T-helper 1 cell (primary cell): ENCODE measurements around the gene CCDC78.

Experiments used
- DNase-seq, 5 donors: peaks; one replicate each; pipeline ENCODE4 v3.0.0-alpha.2; 2012 to 2020
- total RNA-seq, 4 donors: gene quantifications; one replicate each; lab custom pipeline; 2026; lab: John Stamatoyannopoulos, UW

Gene CCDC78
- total RNA-seq, result 1.9 to 5.2 (median 2.8) reads per million in 4 donors

- DNase-seq, result peak; percentile 35 to 60 (median 48)
Observed at GRCh38 chr16:726438-727290, at the start of gene CCDC78, which contains the start of gene HAGHL. Gene CCDC78 (minus strand): TSS chr16:726443. CDS start chr16:726367, 76 bp downstream. Gene HAGHL (plus strand): TSS chr16:727106. CDS start chr16:727510, 404 bp downstream.

- DNase-seq, result no peak
Observed at GRCh38 chr16:775236-775796, 49.1 kb upstream of the CCDC78 start.

GRCh38 chr16:774086-775001, 48.1 kb upstream of the CCDC78 start:
- no peak for DNase-seq

GRCh38 chr16:772959-773358, 46.7 kb upstream of the CCDC78 start:
- no peak for DNase-seq

- no peak for DNase-seq
Observed at GRCh38 chr16:770411-770810, 44.2 kb upstream of the CCDC78 start.

GRCh38 chr16:769934-770333, 43.7 kb upstream of the CCDC78 start:
- no peak for DNase-seq

GRCh38 chr16:769184-769784, 43.0 kb upstream of the CCDC78 start:
- DNase-seq, result no peak

GRCh38 chr16:768428-768827, 42.2 kb upstream of the CCDC78 start:
- no peak for DNase-seq

- DNase-seq, result no peak
Observed at GRCh38 chr16:767743-768235, 41.5 kb upstream of the CCDC78 start.

GRCh38 chr16:766820-767640, 40.8 kb upstream of the CCDC78 start:
- DNase-seq, result peak in 1 of 5 donors; percentile 11

GRCh38 chr16:766008-766819, 40.0 kb upstream of the CCDC78 start:
- no peak for DNase-seq

- no peak for DNase-seq
Observed at GRCh38 chr16:765488-765865, 39.2 kb upstream of the CCDC78 start.

GRCh38 chr16:764848-765487, 38.7 kb upstream of the CCDC78 start:
- no peak for DNase-seq

GRCh38 chr16:764184-764750, 38.0 kb upstream of the CCDC78 start:
- peak in 1 of 5 donors; percentile 11 for DNase-seq

GRCh38 chr16:763369-764183, 37.3 kb upstream of the CCDC78 start:
- DNase-seq, result no peak

- DNase-seq, result no peak
Observed at GRCh38 chr16:762595-763268, 36.5 kb upstream of the CCDC78 start.

GRCh38 chr16:761625-762513, 35.6 kb upstream of the CCDC78 start:
- DNase-seq, result peak in 1 of 5 donors; percentile 11
